HG03565 (cell line): Measurements from ENCODE around the gene PGAP3.
A peak's percentile ranks its signal among the peaks of the same experiment; 100 is the strongest.
"Not testable (repeated sequence)": the region's sequence is repeated elsewhere in the genome, so short reads cannot be mapped to it uniquely, and the experiment has no call there.

Experiments used
- ATAC-seq: cut with Tn5 transposase; IDR thresholded peaks from one replicate; pipeline ENCODE4 v1.9.1; 2021; ENCODE audit warnings: mild to moderate bottlenecking, moderate library complexity; ENCODE audit not compliant: unreplicated experiment

The PGAP3 gene

GRCh38 chr17:39687546-39688474 lies at the start of gene PGAP3:
PGAP3 (minus strand) TSS chr17:39688057; CDS start chr17:39688014, 43 bp downstream.
- ATAC-seq = peak; percentile 78

DNA sequence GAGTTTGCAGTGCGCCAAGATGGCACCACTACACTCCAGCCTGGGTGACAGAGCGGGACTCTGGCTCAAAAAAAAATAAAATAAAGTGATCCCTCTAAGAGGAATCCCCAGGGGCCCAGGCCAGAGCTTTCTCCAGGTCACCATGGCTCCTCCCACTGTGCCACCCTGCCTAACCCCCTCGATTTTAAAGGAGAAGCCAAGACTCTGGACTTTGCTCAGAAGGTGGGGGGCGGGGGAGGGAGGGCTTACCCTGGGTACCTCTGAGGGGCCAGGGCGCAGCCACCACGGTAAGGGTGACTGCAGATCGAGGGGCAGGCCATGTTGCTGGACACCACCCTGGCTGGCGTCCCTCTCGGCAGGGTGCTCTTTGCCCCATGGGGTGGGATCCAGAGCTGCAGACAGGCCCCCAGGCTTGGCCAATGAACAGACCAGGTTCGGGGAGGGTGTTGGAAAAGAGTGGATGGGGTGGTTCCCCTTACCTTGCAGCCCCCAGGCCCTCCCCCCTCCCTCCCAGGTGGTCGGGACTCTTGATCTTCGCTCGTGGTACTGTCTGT lies 49.4 kb upstream of the PGAP3 start:
- no peak for ATAC-seq

DNA sequence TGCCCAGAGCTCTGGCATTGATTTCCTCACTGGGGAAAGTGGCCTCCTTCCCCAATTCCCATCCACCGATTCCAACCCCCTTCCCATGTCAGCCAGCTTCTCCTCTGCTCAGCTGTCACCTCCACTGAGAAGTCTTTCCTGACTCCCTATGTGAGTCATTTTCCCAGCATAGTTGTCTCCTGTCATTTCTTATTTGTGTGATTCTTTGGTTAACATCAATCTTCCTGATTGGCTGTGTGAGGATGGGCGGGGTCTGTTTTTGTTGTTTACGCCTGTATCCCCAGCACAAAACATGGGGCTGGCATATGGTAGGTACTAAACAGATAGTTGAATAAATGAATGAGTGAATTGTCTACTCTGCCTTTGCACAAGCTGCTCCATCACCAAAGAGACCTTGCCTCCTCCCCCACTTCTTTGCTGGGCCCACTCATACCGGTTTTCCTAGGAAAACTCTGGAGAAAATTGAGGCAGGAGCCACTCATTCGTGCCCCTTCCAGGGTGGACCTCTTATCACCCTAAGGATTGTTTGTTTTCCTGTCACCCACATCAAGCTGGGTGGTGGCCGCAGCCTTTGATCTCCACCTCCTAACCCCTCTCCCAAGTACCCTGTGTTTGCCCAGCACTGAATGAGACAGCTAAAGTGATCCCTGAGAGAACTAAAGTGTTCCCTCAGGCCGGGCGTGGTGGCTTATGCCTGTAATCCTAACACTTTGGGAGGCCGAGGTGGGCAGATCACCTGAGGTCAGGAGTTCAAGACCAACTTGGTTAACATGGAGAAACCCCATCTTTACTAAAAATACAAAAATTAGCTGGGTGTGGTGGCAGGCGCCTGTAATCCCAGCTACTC lies 48.7 kb upstream of the PGAP3 start:
- no peak for ATAC-seq

DNA sequence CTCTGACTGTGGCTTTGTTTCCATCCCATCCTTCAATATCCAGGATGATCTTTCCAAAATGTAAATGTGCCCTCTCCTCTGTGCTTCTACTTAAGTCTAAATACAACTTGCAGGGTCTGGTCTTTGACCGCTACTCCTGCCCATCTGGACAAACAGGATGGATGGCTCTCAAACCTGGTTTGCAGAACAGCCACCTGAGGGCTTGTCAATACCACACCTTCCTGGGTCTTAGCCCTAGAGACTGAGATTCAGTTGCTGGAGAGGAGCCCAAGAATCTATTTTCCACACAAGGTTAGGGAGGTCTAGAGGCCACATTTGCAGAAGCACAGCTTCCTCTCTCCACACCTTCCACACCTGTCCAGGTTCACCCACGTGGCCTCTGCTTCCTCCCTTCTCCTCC lies 48.0 kb upstream of the PGAP3 start:
- no peak for ATAC-seq

GRCh38 chr17:39732586-39732985 lies 44.7 kb upstream of the PGAP3 start:
- ATAC-seq = no peak

GRCh38 chr17:39730095-39730921 lies 42.5 kb upstream of the PGAP3 start, which contains the start of gene MIEN1:
MIEN1 (minus strand) TSS chr17:39730532; CDS start chr17:39730495, 37 bp downstream.
- peak; percentile 83 for ATAC-seq

DNA sequence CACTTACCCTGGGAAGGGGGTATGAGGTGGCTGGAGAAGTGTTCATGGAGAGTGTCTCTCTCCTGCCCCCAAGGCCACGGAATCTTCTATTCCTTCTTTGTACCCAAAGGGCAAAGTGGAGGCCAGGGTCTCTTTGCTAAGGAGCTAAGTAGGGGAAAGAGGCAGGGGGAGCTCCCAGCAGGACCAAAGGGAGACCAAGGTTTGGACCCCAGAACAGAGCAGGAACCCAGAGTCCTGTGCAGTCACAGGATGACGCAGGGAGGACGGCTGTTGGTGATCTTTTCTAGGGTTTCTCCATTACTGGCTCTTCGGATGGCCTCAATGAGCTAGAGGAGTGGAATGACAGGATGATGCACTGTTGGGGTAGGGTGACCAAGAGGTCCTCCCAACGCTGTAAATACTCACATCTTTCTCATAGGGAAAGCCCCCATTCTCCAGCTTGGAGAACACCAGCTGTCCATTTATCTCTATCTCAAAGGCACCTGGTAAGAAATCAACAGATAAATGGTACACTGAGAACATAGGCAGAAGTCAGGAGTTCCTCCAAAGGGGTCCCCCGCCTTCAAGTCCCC lies 41.5 kb upstream of the PGAP3 start:
- ATAC-seq = no peak

- no peak for ATAC-seq
Measured at GRCh38 chr17:39727556-39727955, 39.7 kb upstream of the PGAP3 start.

- ATAC-seq = no peak
Measured at GRCh38 chr17:39726617-39727016, 38.8 kb upstream of the PGAP3 start.

DNA sequence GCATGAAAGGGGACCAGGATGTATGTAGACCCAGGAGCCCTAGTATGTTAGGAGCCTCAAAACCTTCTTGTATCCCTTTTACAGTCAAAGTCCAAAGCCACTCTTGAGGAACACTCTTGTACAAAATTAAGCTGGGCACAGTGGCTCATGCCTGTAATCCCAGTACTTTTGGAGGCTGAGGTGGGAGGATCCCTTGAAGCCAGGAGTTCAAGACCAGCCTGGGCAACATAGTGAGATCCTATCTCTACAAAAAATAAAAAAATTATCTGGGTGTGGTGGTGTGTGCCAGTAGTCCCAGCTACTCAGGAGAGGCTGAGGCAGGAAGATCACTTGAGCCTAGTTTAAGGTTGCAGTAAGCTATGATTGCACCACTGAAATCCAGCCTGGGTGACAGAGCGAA lies 38.1 kb upstream of the PGAP3 start:
- not testable (repeated sequence) for ATAC-seq

DNA sequence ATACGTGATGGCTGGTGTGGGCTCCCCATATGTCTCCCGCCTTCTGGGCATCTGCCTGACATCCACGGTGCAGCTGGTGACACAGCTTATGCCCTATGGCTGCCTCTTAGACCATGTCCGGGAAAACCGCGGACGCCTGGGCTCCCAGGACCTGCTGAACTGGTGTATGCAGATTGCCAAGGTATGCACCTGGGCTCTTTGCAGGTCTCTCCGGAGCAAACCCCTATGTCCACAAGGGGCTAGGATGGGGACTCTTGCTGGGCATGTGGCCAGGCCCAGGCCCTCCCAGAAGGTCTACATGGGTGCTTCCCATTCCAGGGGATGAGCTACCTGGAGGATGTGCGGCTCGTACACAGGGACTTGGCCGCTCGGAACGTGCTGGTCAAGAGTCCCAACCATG lies 36.9 kb upstream of the PGAP3 start:
- ATAC-seq = no peak

GRCh38 chr17:39722965-39723848 lies 35.4 kb upstream of the PGAP3 start:
- no peak for ATAC-seq

- no peak for ATAC-seq
Measured at GRCh38 chr17:39722104-39722503, 34.2 kb upstream of the PGAP3 start.

DNA sequence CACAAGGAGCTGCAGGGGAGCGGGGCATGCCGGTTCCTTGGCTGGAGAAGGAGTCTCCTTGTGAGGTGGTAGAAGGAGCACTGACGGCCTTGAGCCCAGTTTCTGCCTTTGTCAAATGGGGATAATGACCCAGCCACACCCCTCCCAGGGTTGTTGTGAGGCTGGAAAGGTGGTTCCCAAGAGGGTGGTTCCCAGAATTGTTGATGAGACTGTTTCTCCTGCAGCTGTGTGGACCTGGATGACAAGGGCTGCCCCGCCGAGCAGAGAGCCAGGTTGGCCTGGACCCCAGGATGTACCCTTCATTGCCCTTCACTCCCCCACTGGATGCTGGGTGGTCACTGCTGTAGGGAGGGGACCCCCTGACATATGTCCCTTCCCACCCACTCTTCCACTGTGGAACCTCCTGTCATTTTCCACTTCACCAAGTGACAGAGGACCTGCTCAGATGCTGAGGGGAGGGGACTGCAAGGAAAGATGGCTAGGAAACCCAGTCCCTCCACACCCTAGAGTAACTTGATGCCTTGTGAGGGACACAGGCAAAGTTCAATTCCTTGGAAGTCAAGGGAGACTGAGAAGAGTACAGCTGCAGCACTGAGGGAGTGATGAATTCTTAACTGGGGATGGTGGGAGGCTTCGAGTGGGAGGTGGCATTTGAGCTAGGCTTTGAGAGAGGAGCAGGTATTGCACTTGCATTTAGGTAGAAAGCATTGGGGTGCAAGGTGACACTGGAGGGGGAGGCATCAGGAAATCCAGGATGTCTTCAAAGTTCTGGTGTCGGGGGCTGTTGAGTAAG lies 31.9 kb upstream of the PGAP3 start:
- ATAC-seq = no peak

DNA sequence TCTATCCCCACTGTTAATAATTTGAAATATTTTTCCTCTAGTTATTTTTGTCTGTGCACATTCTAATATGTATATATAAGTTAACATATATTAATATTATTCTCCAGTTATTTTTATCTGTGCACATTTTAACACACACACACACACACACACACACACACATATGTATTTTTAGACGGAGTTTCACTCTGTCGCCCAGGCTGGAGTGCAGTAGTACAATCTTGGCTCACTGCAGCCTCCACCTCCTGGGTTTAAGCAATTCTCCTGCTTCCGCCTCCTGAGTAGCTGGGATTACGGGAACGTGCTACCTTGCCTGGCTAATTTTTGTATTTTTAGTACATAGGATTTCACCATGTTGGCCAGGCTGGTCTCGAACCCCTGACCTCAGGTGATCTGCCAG lies 29.8 kb upstream of the PGAP3 start:
- no peak for ATAC-seq

GRCh38 chr17:39716879-39717536 lies 29.2 kb upstream of the PGAP3 start:
- no peak for ATAC-seq

GRCh38 chr17:39716073-39716818 lies 28.4 kb upstream of the PGAP3 start:
- no peak for ATAC-seq
